Lower leg skin (tissue), 3 donors: Measurements from ENCODE around the gene INSC.

Source experiments
- POLR2A ChIP-seq, 2 donors: fragments of 450-650 bp; IDR thresholded peaks; one replicate each; pipeline ENCODE4 v1.6.1; 2016 to 2017; ENCODE audit warnings: antibody characterized with exemption in 2 of 2, mild to moderate bottlenecking in 1 of 2, moderate library complexity in 1 of 2
- TF ChIP-seq, protein P1 (sequence below), 3 donors: fragments of 450-650 bp; IDR thresholded peaks; one replicate each; pipeline ENCODE4 v1.5.1; 2016; ENCODE audit warnings: antibody characterized with exemption in 3 of 3, mild to moderate bottlenecking in 3 of 3, moderate library complexity in 2 of 3

DNA sequence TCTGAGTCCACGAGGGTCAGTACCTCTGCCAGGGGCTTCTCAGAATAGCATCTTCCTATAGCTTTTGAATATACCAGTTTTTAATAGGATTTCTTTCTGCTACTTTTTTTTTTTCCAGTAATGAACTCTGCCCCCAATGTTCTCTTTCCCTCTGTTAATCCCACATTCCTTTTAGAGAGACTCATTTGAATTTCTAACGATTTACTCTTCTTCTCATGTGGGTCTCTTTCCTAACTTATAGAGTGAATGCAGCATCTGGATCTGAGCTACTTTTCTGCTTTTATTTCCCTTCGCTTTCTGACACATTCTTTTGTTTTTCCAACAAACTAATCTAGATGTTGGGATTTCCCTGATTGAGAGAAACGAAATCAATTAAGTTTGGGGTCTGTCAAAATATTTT, 71.4 kb downstream of the INSC start:
- TF ChIP-seq, protein P1, sequence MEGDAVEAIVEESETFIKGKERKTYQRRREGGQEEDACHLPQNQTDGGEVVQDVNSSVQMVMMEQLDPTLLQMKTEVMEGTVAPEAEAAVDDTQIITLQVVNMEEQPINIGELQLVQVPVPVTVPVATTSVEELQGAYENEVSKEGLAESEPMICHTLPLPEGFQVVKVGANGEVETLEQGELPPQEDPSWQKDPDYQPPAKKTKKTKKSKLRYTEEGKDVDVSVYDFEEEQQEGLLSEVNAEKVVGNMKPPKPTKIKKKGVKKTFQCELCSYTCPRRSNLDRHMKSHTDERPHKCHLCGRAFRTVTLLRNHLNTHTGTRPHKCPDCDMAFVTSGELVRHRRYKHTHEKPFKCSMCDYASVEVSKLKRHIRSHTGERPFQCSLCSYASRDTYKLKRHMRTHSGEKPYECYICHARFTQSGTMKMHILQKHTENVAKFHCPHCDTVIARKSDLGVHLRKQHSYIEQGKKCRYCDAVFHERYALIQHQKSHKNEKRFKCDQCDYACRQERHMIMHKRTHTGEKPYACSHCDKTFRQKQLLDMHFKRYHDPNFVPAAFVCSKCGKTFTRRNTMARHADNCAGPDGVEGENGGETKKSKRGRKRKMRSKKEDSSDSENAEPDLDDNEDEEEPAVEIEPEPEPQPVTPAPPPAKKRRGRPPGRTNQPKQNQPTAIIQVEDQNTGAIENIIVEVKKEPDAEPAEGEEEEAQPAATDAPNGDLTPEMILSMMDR (IDR thresholded peaks at IDR 0.05): no peak
- TF ChIP-seq POLR2A (IDR thresholded peaks at IDR 0.05): no peak
